Fibroblast of lung (primary cell): ENCODE data around the gene LGALS8. TPM values are rescaled to one million over a fixed set of nuclear protein-coding genes. Genes with fewer than 3 reads are reported as not detected.

Source experiments
- DNase-seq, 2 donors: peaks; one replicate each; pipeline versions ENCODE4 v3.0.0 to v3.0.0-alpha.2; 2010; ENCODE audit warnings: low read depth in 2 of 2
- H2AFZ ChIP-seq: 2 replicates; pipeline ENCODE4 v1.5.1; 2012; ENCODE audit warnings: low read length, control low read depth, inconsistent platforms
- H3K27ac ChIP-seq: 2 replicates; pipeline ENCODE4 v1.5.1; 2011; ENCODE audit warnings: low read length, control low read depth; ENCODE audit not compliant: insufficient read depth
- H3K27me3 ChIP-seq: 2 replicates; pipeline ENCODE4 v1.5.1; 2011; ENCODE audit warnings: mild to moderate bottlenecking, low read length; ENCODE audit not compliant: control insufficient read depth, insufficient read depth
- H3K36me3 ChIP-seq: 2 replicates; pipeline ENCODE4 v1.5.1; 2011; ENCODE audit warnings: low read length; ENCODE audit not compliant: control insufficient read depth, insufficient read depth
- H3K4me1 ChIP-seq: 2 replicates; pipeline ENCODE4 v1.5.1; 2011; ENCODE audit warnings: low read length; ENCODE audit not compliant: control insufficient read depth, insufficient read depth; ENCODE audit errors: extremely low read depth
- H3K4me2 ChIP-seq: 2 replicates; pipeline ENCODE4 v1.5.1; 2011; ENCODE audit warnings: low read length, control low read depth; ENCODE audit not compliant: insufficient read depth; ENCODE audit errors: extremely low read depth
- H3K4me3 ChIP-seq, 4 experiments: fragments of 200-600 bp in 1 of 4; sonication (generic) in 1 of 4; replicated peaks in 1 of 4; 2 replicates each; pipeline ENCODE4 v1.5.1; 2011 to 2016; ENCODE audit warnings: low read length in 4 of 4, low read depth in 3 of 4, mild to moderate bottlenecking in 3 of 4, control low read depth in 2 of 4, inconsistent platforms in 1 of 4, mixed read lengths in 1 of 4; ENCODE audit not compliant: insufficient read depth in 1 of 4; ENCODE audit errors: control extremely low read depth in 1 of 4
- H3K79me2 ChIP-seq: 2 replicates; pipeline ENCODE4 v1.5.1; 2012; ENCODE audit warnings: mild to moderate bottlenecking, low read length, inconsistent platforms; ENCODE audit not compliant: control insufficient read depth, insufficient read depth
- H3K9ac ChIP-seq: 2 replicates; pipeline ENCODE4 v1.5.1; 2011; ENCODE audit warnings: mild to moderate bottlenecking, low read length, control low read depth; ENCODE audit not compliant: insufficient read depth
- H3K9me3 ChIP-seq: 2 replicates; pipeline ENCODE4 v1.5.1; 2012; ENCODE audit warnings: low read depth, low read length; ENCODE audit not compliant: control insufficient read depth, insufficient read depth
- H4K20me1 ChIP-seq: 2 replicates; pipeline ENCODE4 v1.5.1; 2011; ENCODE audit warnings: low read length; ENCODE audit not compliant: control insufficient read depth, insufficient read depth; ENCODE audit errors: extremely low read depth
- EZH2 ChIP-seq: IDR thresholded peaks from 2 replicates; pipeline ENCODE4 v1.5.1; 2012; ENCODE audit warnings: low read length, control low read depth, mild to moderate bottlenecking; ENCODE audit errors: missing control alignments
- polyA plus RNA-seq, 2 donors: library from polyadenylated mRNA; depleted of rRNA in 1 of 2; stranded (reverse) in 1 of 2; unstranded in 1 of 2; fragments of >200 nt; gene quantifications; 2 replicates each; pipeline ENCODE4 v1.2.1, GENCODE V29; 2011 to 2012; ENCODE audit warnings: missing spikeins in 1 of 2
- total RNA-seq: library from RNA; depleted of rRNA; stranded (reverse); fragments of >200 nt; gene quantifications from 2 replicates; pipeline ENCODE4 v1.2.1, GENCODE V29; 2014
- TF ChIP-seq, protein P1 (sequence below), 2 donors: IDR thresholded peaks in 1 of 2; conservative IDR thresholded peaks in 1 of 2; 1 replicate in 1 of 2; 2 replicates in 1 of 2; pipeline ENCODE4 v1.5.1; 2011 to 2012; ENCODE audit warnings: low read length in 2 of 2, control low read depth in 1 of 2, inconsistent platforms in 1 of 2, low read depth in 1 of 2, mild to moderate bottlenecking in 1 of 2

The LGALS8 gene
- total and polyA plus RNA-seq, 2 donors (not counting 1 experiment from before 2014, with no cell fraction given) = 53.1 to 64.2 TPM

DNA sequence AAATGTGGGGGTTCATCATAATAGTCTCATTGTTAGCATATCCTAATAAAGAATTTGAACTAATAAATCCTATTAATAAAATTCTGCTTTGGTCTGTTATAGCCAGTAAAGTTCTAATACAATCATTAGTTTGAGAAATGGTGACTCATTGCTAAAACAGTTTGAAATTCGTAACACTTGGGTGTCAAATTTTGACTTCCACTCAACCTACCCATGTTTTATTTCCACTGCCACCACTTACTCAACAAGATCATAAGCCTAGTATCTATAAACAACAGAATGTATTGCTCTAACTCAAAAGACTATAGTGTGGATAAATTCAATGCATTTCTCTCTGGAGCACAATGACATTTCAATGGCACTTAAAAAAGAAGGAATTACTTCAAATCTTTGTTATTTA is 29.1 kb downstream of the LGALS8 start:
- Histone ChIP-seq H3K36me3 (peaks cover 11% of the 10 kb centered on the region), H3K9me3 (no peaks in the 10 kb centered on the region), H3K4me3 (no peak overlapping the region), H3K4me2 (no peak overlapping the region), H3K79me2 (no peaks in the 10 kb centered on the region), H3K4me1 (no peaks in the 10 kb centered on the region), H2AFZ (no peak overlapping the region), H3K9ac (no peak overlapping the region), H3K27ac (no peak overlapping the region), H4K20me1 (no peaks in the 10 kb centered on the region), H3K27me3 (no peaks in the 10 kb centered on the region)
- peak in 1 of 2 donors; percentile 1 for DNase-seq
- TF ChIP-seq EZH2 = no peak
- TF ChIP-seq, protein P1, sequence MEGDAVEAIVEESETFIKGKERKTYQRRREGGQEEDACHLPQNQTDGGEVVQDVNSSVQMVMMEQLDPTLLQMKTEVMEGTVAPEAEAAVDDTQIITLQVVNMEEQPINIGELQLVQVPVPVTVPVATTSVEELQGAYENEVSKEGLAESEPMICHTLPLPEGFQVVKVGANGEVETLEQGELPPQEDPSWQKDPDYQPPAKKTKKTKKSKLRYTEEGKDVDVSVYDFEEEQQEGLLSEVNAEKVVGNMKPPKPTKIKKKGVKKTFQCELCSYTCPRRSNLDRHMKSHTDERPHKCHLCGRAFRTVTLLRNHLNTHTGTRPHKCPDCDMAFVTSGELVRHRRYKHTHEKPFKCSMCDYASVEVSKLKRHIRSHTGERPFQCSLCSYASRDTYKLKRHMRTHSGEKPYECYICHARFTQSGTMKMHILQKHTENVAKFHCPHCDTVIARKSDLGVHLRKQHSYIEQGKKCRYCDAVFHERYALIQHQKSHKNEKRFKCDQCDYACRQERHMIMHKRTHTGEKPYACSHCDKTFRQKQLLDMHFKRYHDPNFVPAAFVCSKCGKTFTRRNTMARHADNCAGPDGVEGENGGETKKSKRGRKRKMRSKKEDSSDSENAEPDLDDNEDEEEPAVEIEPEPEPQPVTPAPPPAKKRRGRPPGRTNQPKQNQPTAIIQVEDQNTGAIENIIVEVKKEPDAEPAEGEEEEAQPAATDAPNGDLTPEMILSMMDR (conservative IDR thresholded peaks at IDR 0.05 in 1 of 2, IDR thresholded peaks at IDR 0.05 in 1 of 2; ENCODE audit: low read depth in 1 of 2, low read length in 2 of 2) = no peak

DNA sequence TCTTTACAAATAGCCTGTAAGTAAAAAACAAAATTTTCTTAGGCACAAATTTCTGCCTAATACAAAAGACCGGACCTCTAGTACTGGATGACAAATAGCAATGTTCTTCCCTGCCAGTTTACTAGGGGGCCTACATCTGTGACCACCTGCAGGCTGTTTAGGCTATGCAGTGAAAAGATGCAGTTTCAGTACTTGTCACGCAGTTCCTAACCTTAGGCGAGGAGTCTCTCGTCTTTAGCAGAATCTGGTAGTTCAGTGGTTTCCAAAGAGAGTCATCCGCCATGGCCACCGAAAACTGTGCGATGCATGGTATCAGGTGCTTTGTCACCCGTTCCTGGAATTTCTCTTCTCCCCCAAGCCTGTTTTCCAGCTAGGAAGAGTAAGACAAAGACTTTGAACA is 29.6 kb downstream of the LGALS8 start:
- DNase-seq = no peak
- H3K9me3 ChIP-seq = no peaks in the 10 kb centered on the region
- no peaks in the 10 kb centered on the region for H3K79me2 ChIP-seq
- H3K4me2 ChIP-seq = no peak overlapping the region
- no peak overlapping the region for H3K27ac ChIP-seq
- no peaks in the 10 kb centered on the region for H4K20me1 ChIP-seq
- TF ChIP-seq, protein P1 (conservative IDR thresholded peaks at IDR 0.05 in 1 of 2, IDR thresholded peaks at IDR 0.05 in 1 of 2; ENCODE audit: low read depth in 1 of 2, low read length in 2 of 2) = no peak
- no peak for TF ChIP-seq EZH2
- H3K36me3 ChIP-seq = peaks cover 11% of the 10 kb centered on the region
- H3K4me3 ChIP-seq = no peak overlapping the region
- H3K27me3 ChIP-seq = no peaks in the 10 kb centered on the region
- H3K4me1 ChIP-seq = no peaks in the 10 kb centered on the region
- no peak overlapping the region for H3K9ac ChIP-seq
- H2AFZ ChIP-seq = no peak overlapping the region

DNA sequence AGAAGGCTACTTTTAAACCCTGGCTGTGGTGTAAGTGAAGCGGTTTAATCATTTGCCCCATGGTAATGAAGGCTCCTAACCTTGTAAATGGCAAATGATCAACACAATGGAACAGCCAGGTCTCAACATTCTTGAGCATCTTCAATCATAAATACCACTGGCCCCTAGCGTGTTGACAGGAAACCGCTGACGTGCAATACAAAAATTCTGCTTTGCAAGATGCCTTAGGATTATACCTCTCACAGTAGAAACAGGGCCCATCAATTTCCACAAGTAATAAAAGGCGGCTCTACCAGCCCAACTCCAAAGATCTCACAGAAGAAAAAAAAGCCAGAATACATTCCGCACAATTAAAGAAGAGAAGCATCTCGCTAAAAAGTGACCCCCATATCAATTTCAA is 32.8 kb downstream of the LGALS8 start:
- Histone ChIP-seq H3K79me2 (no peaks in the 10 kb centered on the region), H2AFZ (no peak overlapping the region), H3K4me3 (no peak overlapping the region), H3K9ac (no peak overlapping the region), H3K36me3 (peaks cover 4% of the 10 kb centered on the region), H3K27ac (no peak overlapping the region), H3K4me2 (no peak overlapping the region), H3K4me1 (no peaks in the 10 kb centered on the region), H3K9me3 (no peaks in the 10 kb centered on the region), H3K27me3 (no peaks in the 10 kb centered on the region), H4K20me1 (no peaks in the 10 kb centered on the region)
- DNase-seq = no peak
- TF ChIP-seq EZH2 = no peak
- TF ChIP-seq, protein P1 (conservative IDR thresholded peaks at IDR 0.05 in 1 of 2, IDR thresholded peaks at IDR 0.05 in 1 of 2; ENCODE audit: low read depth in 1 of 2, low read length in 2 of 2) = no peak
